GM19238 (cell line): Measurements from ENCODE around the gene BLTP1.
"Not testable (repeated sequence)": the region's sequence is repeated elsewhere in the genome, so short reads cannot be mapped to it uniquely, and the experiment has no call there.

ENCODE experiments used
- DNase-seq: peaks from one replicate; pipeline ENCODE4 v3.0.0; 2011; ENCODE audit warnings: low spot score; ENCODE audit not compliant: insufficient read length

Gene BLTP1

DNA sequence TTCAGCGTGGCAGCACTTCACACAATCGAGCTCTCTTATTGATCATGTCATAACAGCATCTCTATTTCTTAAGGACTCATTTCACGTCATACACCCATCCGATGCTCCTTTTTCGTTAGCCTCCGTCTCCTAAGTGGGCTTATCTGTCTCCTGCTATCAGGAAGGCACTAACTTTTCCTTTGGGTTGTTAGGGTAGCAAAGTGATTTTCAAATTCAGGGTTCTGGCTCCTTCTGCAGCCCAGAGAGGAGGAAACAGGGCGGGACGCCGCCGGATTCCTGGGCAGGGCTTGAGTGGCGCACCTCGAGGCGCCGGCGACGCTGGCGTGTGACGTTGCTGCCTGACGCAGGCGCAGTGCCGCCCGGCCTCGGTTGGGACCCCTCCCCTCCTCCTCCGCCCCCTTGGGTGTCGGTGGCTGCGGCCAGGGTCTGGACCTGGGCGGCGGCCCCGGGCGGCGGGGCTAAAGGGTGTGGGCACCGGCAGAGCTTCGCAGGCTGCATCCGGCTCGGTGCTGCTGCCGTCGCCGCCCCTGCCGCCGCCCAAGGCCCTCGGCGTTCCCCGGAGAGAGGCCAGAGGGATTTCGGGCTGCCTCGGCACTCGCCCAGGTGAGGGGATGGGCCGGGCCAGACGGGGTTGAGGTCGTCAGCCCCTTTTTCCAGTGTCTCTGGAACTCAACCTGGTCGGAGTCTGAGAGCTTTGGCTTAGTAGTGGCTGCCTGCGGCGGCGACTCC lies at the start of gene BLTP1:
TSS of gene BLTP1 (plus strand) at position 350 of the 729 bp plus-strand sequence. CDS start 18,317 bp downstream, outside the sequence.
- DNase-seq: peak; percentile 77

GRCh38 chr4:122104184-122104583 lies 47.9 kb upstream of the BLTP1 start:
- no peak for DNase-seq

DNA sequence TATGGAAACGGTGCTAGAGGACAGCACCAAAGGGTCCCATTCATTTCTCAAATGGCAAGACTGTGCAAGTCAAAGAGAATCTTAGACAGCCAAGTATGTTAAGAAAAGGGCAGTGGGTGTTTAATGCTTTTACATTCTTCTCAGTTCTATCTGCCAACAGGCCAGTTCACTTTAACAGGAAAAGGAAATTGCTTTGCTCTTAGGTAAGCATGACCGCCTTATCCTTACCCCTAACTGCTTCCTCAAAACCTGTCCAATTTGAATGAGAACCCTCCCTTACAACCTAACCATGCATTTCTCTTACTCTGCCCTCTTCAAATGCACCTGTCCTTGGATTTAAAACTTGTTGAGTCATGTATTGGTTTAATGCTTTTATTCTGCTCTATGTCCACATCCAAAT lies 44.5 kb upstream of the BLTP1 start:
- DNase-seq: no peak

DNA sequence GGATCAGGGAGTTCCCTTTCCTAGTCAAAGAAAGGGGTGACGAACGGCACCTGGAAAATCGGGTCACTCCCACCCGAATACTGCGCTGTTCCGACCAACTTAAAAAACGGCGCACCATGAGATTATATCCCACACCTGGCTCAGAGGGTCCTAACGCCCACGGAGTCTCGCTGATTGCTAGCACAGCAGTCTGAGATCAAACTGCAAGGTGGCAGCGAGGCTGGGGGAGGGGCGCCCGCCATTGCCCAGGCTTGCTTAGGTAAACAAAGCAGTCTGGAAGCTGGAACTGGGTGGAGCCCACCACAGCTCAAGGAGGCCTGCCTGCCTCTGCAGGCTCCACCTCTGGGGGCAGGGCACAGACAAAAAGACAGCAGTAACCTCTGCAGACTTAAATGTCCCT lies 41.8 kb upstream of the BLTP1 start:
- not testable (repeated sequence) for DNase-seq

DNA sequence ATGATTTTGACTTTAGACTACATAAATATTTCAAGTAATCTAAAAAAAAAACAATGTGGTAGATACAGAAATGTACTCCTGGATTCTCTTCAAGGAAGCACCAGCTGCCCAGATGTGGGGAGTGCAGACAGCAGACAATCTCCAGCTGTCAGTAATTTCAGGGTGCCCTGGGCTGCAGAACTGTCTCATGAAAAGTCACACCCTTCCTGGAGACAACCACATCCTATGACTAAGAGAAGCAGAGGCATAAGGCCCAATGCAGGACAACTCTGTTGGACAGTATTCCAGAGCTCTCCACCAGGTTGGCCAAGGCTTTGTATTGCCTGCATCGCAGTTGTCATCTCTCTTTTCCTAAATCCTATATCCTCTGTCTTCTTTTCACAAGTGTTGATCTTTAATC lies 34.4 kb upstream of the BLTP1 start:
- no peak for DNase-seq

DNA sequence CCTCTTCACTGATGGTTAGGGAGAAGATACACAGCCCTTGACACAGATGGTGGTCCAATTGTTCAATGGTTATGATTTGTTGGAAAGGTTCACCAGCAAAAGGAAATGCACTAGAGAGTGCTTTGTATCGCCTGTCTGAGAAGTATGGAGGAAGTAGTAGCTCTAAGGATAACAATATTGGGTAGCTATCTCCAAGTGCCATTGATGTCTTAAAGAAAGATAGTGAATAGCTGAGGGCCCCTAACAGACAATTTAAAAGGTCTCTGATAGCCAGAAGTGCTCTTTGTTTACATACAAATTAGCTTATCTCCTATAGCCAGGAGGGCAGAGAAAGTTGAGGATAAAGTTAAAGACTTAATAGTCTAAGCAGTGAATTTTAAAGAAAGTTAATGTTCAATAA lies 33.9 kb upstream of the BLTP1 start:
- no peak for DNase-seq

GRCh38 chr4:122119739-122120138 lies 32.4 kb upstream of the BLTP1 start:
- DNase-seq: no peak

GRCh38 chr4:122121593-122121992 lies 30.5 kb upstream of the BLTP1 start:
- DNase-seq: no peak

DNA sequence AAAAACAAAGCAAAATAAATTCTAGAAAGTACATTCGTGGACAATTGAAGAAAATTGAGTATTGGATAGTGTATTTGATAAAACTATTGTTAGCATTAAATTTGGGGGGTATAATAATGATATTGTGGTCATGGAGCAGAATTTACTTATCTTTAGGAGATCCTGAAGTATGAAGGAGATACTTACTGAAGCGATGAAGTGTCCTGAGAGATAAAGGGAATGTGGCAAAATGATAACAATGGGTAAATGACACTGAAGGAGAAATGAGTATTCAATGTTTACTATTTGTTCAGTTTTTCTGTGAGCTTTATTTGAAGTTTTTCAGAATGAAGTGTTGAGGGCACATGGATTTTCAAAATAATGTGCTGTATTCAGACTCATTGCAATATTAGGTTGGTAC lies 30.0 kb upstream of the BLTP1 start:
- DNase-seq: no peak

GRCh38 chr4:122129061-122129460 lies 23.1 kb upstream of the BLTP1 start:
- no peak for DNase-seq

GRCh38 chr4:122131562-122132157 lies 20.5 kb upstream of the BLTP1 start:
- no peak for DNase-seq

DNA sequence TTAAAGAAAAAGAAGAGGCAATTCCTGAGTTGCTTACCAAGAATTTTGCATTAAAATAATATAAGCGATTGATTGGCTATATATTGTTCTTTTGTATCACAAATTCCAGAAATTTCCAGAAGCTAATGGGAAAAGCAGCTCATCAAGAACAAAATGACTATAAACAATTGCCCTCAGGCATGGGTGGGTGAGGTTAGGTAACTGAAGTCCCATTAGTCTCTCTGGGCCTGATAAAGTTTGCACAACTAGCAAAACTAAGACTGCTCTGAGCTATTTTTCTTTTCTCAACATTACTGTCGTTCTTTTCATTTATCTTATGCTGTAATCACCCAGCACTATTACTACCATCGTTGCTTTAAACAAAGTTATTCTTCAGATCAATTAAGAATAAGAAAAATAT lies 19.2 kb upstream of the BLTP1 start:
- no peak for DNase-seq

GRCh38 chr4:122139139-122139538 lies 13.0 kb upstream of the BLTP1 start:
- no peak for DNase-seq

DNA sequence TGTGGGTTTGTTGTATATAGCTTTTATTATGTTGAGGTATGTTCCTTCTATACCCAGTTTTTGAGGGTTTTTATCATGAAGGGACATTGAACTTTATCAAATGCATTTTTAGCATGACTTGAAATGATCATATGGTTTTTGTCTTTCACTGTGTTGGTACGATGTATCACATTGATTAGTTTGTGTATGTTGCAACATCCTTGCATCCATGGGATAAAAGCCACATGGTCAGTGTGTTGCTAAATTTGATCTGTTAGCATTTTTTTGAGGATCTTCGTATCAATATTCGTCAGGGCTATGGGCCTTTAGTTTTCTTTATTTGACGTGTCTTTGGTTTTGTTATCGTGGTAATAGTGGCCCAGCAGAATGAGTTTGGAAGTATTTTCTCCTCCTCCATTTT lies 11.3 kb upstream of the BLTP1 start:
- DNase-seq: no peak

DNA sequence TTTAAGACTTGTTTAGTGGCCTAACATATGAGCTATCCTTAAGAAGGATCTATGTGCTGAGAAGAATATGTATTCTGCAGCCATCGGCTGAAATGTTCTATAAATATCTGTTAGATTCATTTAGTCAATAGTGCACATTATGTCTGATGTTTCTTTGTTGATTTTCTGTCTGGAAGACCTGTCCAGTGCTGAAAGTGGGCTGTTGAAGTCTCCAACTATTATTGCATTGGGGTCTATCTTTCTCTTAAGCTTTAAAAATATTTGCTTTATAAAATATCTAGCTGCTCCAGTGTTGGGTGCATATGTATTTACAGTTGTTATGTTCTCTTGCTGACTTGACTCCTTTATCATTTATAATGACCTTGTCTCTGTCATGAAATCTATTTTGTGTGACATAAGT lies 9.4 kb upstream of the BLTP1 start:
- no peak for DNase-seq

GRCh38 chr4:122146652-122147051 lies 5.5 kb upstream of the BLTP1 start:
- no peak for DNase-seq

GRCh38 chr4:122150931-122151330 lies 1.2 kb upstream of the BLTP1 start:
- no peak for DNase-seq

DNA sequence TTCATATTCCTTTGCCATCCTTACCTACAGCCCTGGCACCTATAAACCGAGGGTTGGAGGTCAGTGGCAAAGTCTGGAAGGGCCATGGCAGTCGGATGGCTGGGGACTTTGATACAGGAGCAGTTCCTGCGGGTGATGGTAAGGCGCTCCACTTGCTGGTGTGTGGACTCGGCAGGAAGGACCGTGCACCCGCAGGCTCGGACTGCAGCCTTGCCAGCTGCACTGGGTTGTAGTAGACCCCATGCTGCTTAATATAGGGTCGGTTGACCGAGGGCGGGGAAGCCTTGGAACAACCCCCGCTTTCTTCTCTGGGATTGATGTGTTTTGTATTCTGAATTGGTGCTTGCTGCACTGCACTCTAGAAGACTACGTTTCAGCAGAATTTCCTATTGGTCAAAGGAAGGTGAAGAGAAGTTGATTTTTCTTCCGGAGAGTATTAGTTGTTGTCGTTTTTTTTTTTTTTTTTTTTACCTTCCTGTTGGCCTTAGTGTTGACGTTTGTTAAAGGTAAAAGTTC lies 638 bp downstream of the BLTP1 start:
- DNase-seq: peak; percentile 15

- no peak for DNase-seq
Observed at GRCh38 chr4:122156819-122157218, 4.7 kb downstream of the BLTP1 start.

- no peak for DNase-seq
Observed at GRCh38 chr4:122163301-122163700, 11.2 kb downstream of the BLTP1 start.

- no peak for DNase-seq
Observed at GRCh38 chr4:122163767-122164166, 11.6 kb downstream of the BLTP1 start.

DNA sequence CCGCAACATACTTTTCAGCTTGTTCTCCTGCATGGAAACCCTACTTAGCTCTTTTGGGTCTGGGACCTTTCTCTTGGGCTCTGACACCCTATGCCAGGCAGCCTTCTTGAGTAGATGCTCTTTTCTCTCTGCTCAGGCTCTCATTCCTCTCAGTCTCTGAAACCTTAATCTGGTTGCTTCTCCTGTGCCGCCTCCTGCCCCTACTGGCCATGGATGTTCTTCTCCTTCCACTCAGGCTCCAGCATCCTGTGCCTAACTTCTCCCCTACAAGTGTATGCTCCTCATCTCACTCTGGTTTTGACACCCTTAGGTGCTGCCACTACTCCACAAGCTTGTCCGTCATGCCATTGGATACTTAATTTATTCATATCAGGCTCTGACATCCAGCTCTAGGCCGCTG lies 15.2 kb downstream of the BLTP1 start:
- DNase-seq: no peak

DNA sequence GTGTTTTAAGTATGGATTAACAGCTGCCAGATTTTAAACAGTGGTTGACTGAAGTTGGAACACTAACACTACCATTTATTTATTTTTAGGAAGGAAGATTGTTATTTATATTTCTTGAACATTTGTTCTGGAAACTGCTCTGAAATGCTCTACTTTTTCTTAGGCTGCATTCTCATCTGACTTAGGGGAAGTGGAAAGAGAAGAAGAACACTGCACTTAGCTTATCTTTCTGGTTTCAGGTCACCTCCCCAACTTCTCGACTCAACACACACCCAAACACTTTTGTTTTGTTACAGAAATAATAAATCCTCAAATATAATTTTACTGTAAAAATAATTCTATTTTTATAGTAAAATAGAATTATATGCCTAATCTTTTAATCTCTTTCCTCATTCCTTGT lies 18.6 kb downstream of the BLTP1 start:
- DNase-seq: no peak
